HepG2 (cell line): Measurements from ENCODE around the gene SMAD6. TPM values are rescaled to one million over a fixed set of nuclear protein-coding genes. Genes with fewer than 3 reads are reported as not detected.

Source experiments
- HMG20B ChIP-seq: conservative IDR thresholded peaks from 2 replicates; pipeline ENCODE4 v1.6.1; 2016; ENCODE audit warnings: missing genetic modification reagents, missing compliant biosample characterization
- KAT8 ChIP-seq: IDR thresholded peaks from 2 replicates; pipeline ENCODE4 v1.6.1; 2016; ENCODE audit warnings: missing genetic modification reagents, missing compliant biosample characterization
- SOX6 ChIP-seq, 2 experiments: fragments of 450-650 bp in 1 of 2; sonication (generic) in 1 of 2; formaldehyde crosslinking in 1 of 2; IDR thresholded peaks; 2 replicates each; pipeline versions ENCODE4 v1.4.0 to v1.6.1; 2017 to 2020; ENCODE audit warnings: antibody characterized with exemption in 1 of 2, mild to moderate bottlenecking in 1 of 2, missing genetic modification reagents in 1 of 2
- polyA plus RNA-seq, 8 experiments: library from polyadenylated mRNA; depleted of rRNA in 3 of 8; stranded (reverse) in 7 of 8; unstranded in 1 of 8; fragments of >200 nt; fragmentation: Illumina TruSeq in 4 of 8; extraction: Trizol in 4 of 8; gene quantifications; 2 replicates each; pipeline versions ENCODE4 v1.2.1 to v1.2.3, GENCODE V29; 2011 to 2016; ENCODE audit warnings: low read depth in 4 of 8, missing spikeins in 1 of 8, mixed read lengths in 1 of 8; ENCODE audit not compliant: insufficient read depth in 1 of 8
- total RNA-seq, 5 experiments: library from RNA; depleted of rRNA; stranded (reverse); fragments of >200 nt; fragmentation: Illumina TruSeq; extraction: Trizol; gene quantifications; 2 replicates each; pipeline ENCODE4 v1.2.3, GENCODE V29; 2016; ENCODE audit warnings: low read depth in 1 of 5
- TF ChIP-seq, protein P1 (sequence below): sonication (generic); formaldehyde crosslinking; IDR thresholded peaks from 2 replicates; pipeline ENCODE4 v1.8.1; 2022; ENCODE audit warnings: mild to moderate bottlenecking, missing genetic modification reagents
- TF ChIP-seq, protein P2 (sequence below), 2 experiments: fragments of 450-650 bp in 1 of 2; sonication (generic) in 1 of 2; formaldehyde crosslinking in 1 of 2; IDR thresholded peaks; 2 replicates each; pipeline versions ENCODE4 v1.6.1 to v1.8.0; 2016 to 2022; ENCODE audit warnings: antibody characterized with exemption in 1 of 2, mild to moderate bottlenecking in 1 of 2, missing genetic modification reagents in 1 of 2

SMAD6 gene
- total and polyA plus RNA-seq, 2 of the 13 experiments (the other 11 are each of a cell fraction or from before 2014, with no cell fraction given): 3.3 to 4.4 TPM

DNA sequence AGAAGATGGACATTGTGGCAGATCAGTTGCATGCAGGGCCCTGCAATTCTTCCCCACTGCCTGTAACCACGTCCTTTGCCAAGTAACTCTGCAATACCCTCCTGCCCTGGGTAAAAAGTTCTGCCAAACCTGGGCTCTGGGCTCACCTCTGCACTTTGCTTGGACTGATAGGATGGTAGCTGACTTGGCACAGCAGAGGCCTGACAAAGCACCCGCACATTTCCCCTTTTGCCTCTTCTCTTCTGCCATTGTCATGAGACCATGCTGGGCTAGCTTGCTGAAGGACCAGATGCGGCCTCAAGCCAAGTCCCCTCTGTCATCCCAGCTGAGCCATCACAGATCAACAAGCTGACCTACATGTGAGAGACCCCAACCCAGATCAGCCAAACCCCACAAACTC is 122.4 kb downstream of the SMAD6 start (continued):
- no peak for TF ChIP-seq HMG20B (CRISPR knock-in tag)
- TF ChIP-seq, protein P1, sequence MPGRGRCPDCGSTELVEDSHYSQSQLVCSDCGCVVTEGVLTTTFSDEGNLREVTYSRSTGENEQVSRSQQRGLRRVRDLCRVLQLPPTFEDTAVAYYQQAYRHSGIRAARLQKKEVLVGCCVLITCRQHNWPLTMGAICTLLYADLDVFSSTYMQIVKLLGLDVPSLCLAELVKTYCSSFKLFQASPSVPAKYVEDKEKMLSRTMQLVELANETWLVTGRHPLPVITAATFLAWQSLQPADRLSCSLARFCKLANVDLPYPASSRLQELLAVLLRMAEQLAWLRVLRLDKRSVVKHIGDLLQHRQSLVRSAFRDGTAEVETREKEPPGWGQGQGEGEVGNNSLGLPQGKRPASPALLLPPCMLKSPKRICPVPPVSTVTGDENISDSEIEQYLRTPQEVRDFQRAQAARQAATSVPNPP (CRISPR knock-in tag): no peak
- TF ChIP-seq, protein P2, sequence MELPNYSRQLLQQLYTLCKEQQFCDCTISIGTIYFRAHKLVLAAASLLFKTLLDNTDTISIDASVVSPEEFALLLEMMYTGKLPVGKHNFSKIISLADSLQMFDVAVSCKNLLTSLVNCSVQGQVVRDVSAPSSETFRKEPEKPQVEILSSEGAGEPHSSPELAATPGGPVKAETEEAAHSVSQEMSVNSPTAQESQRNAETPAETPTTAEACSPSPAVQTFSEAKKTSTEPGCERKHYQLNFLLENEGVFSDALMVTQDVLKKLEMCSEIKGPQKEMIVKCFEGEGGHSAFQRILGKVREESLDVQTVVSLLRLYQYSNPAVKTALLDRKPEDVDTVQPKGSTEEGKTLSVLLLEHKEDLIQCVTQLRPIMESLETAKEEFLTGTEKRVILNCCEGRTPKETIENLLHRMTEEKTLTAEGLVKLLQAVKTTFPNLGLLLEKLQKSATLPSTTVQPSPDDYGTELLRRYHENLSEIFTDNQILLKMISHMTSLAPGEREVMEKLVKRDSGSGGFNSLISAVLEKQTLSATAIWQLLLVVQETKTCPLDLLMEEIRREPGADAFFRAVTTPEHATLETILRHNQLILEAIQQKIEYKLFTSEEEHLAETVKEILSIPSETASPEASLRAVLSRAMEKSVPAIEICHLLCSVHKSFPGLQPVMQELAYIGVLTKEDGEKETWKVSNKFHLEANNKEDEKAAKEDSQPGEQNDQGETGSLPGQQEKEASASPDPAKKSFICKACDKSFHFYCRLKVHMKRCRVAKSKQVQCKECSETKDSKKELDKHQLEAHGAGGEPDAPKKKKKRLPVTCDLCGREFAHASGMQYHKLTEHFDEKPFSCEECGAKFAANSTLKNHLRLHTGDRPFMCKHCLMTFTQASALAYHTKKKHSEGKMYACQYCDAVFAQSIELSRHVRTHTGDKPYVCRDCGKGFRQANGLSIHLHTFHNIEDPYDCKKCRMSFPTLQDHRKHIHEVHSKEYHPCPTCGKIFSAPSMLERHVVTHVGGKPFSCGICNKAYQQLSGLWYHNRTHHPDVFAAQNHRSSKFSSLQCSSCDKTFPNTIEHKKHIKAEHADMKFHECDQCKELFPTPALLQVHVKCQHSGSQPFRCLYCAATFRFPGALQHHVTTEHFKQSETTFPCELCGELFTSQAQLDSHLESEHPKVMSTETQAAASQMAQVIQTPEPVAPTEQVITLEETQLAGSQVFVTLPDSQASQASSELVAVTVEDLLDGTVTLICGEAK (IDR thresholded peaks at IDR 0.05): no peak
- TF ChIP-seq, protein P2 (CRISPR knock-in tag; IDR thresholded peaks at IDR 0.05): no peak
- TF ChIP-seq SOX6 (IDR thresholded peaks at IDR 0.05): no peak
- TF ChIP-seq SOX6 (CRISPR knock-in tag; IDR thresholded peaks at IDR 0.05): no peak
- no peak for TF ChIP-seq KAT8
